H1 (cell line): ENCODE data around the gene PARD6B. TPM values are rescaled to one million over a fixed set of nuclear protein-coding genes. Genes with fewer than 3 reads are reported as not detected.
A peak's percentile ranks its signal among the peaks of the same experiment; 100 is the strongest.

Experiments used
- CTCF ChIA-PET: fragments of 300-600 bp; sonication (Branson Sonifier 250); formaldehyde crosslinking; loops from one replicate; lab custom pipeline; 2021; ENCODE audit not compliant: partially characterized antibody; lab: Charles Lee
- POLR2A ChIA-PET: fragments of 300-600 bp; sonication (Branson Sonifier 250); formaldehyde crosslinking; loops from one replicate; lab custom pipeline; 2021; ENCODE audit warnings: inconsistent platforms; ENCODE audit not compliant: partially characterized antibody; lab: Charles Lee
- DNase-seq, 2 experiments: peaks; one replicate each; pipeline versions ENCODE4 v3.0.0 to v3.0.0-alpha.2; 2010 to 2022; ENCODE audit warnings: low spot score in 2 of 2, low read depth in 1 of 2, mixed read lengths in 1 of 2
- FAIRE-seq: peaks from 2 replicates; lab custom pipeline; 2011; peaks lifted over from hg19 to GRCh38; lab: Jason Lieb, UNC
- H2AFZ ChIP-seq: 2 replicates; pipeline ENCODE4 v1.8.1; 2012; ENCODE audit warnings: low read length, inconsistent platforms
- H2AK5ac ChIP-seq: 2 replicates; pipeline ENCODE4 v1.6.1; 2013; ENCODE audit warnings: low read depth, low read length
- H2BK120ac ChIP-seq: replicated peaks from 2 replicates; pipeline ENCODE3; 2013; ENCODE audit warnings: low read depth, low read length, inconsistent platforms
- H2BK12ac ChIP-seq: 2 replicates; pipeline ENCODE4 v1.6.1; 2013; ENCODE audit warnings: low read depth, low read length
- H2BK15ac ChIP-seq: 2 replicates; pipeline ENCODE4 v1.6.1; 2013; ENCODE audit warnings: low read length
- H2BK20ac ChIP-seq: 2 replicates; pipeline ENCODE4 v1.6.1; 2013; ENCODE audit warnings: low read length
- H2BK5ac ChIP-seq: 2 replicates; pipeline ENCODE4 v1.6.1; 2013; ENCODE audit warnings: low read depth, low read length
- H3K14ac ChIP-seq: 2 replicates; pipeline ENCODE4 v1.6.1; 2013; ENCODE audit warnings: inconsistent platforms; ENCODE audit not compliant: insufficient read length
- H3K18ac ChIP-seq: 2 replicates; pipeline ENCODE4 v1.6.1; 2013; ENCODE audit warnings: low read length; ENCODE audit errors: extremely low read depth
- H3K23ac ChIP-seq: 2 replicates; pipeline ENCODE4 v1.6.1; 2013; ENCODE audit warnings: inconsistent platforms; ENCODE audit not compliant: insufficient read length
- H3K23me2 ChIP-seq: 2 replicates; pipeline ENCODE4 v1.6.1; 2013; ENCODE audit warnings: low read depth, low read length
- H3K27ac ChIP-seq: 2 replicates; pipeline ENCODE4 v1.6.1; 2011; ENCODE audit warnings: low read depth, low read length, inconsistent platforms
- H3K27me3 ChIP-seq, 4 experiments: replicated peaks in 1 of 4; 1 replicate in 1 of 4; 2 replicates in 3 of 4; pipeline versions ENCODE4 v1.6.1 to v1.8.1; 2011 to 2013; ENCODE audit warnings: low read length in 3 of 4, mild to moderate bottlenecking in 3 of 4, inconsistent platforms in 2 of 4, mixed read lengths in 2 of 4, moderate library complexity in 1 of 4; ENCODE audit not compliant: control insufficient read depth in 3 of 4, insufficient read depth in 3 of 4; ENCODE audit errors: extremely low read depth in 1 of 4
- H3K36me3 ChIP-seq, 4 experiments: 2 replicates each; pipeline versions ENCODE4 v1.6.1 to v1.8.1; 2011 to 2013; ENCODE audit warnings: mild to moderate bottlenecking in 4 of 4, low read length in 3 of 4, moderate library complexity in 2 of 4, control low read depth in 1 of 4, inconsistent platforms in 1 of 4; ENCODE audit not compliant: insufficient read depth in 4 of 4, control insufficient read depth in 2 of 4
- H3K4ac ChIP-seq: replicated peaks from 2 replicates; pipeline ENCODE3; 2013; ENCODE audit warnings: low read length, low read depth, mixed read lengths, inconsistent platforms; ENCODE audit not compliant: insufficient read length
- H3K4me1 ChIP-seq, 4 experiments: replicated peaks in 1 of 4; 1 replicate in 1 of 4; 2 replicates in 3 of 4; pipeline versions ENCODE4 v1.6.1 to v1.8.1; 2011 to 2013; ENCODE audit warnings: low read length in 3 of 4, inconsistent platforms in 2 of 4, mixed read lengths in 1 of 4; ENCODE audit not compliant: insufficient read depth in 4 of 4, control insufficient read depth in 3 of 4
- H3K4me2 ChIP-seq, 2 experiments: 2 replicates each; pipeline versions ENCODE4 v1.6.1 to v1.8.1; 2011 to 2013; ENCODE audit warnings: low read depth in 2 of 2, low read length in 2 of 2, control low read depth in 1 of 2, inconsistent platforms in 1 of 2, mild to moderate bottlenecking in 1 of 2; ENCODE audit not compliant: insufficient read depth in 1 of 2
- H3K4me3 ChIP-seq, 4 experiments: fragments of 200-600, 300-600 bp in 1 of 4; sonication (generic), shearing (Covaris generic), sonication (Bioruptor Twin) in 1 of 4; 2 replicates each; pipeline versions ENCODE4 v1.5.1 to v1.8.1; 2011 to 2016; ENCODE audit warnings: low read length in 4 of 4, low read depth in 3 of 4, control low read depth in 2 of 4, inconsistent platforms in 2 of 4, mild to moderate bottlenecking in 2 of 4, mixed read lengths in 1 of 4, moderate library complexity in 1 of 4; ENCODE audit not compliant: insufficient read depth in 2 of 4; ENCODE audit errors: extremely low read depth in 1 of 4
- H3K56ac ChIP-seq: replicated peaks from 2 replicates; pipeline ENCODE3; 2013; ENCODE audit warnings: low read depth, mild to moderate bottlenecking, mixed read lengths, low read length, inconsistent platforms; ENCODE audit not compliant: insufficient read length
- H3K79me1 ChIP-seq: 2 replicates; pipeline ENCODE4 v1.6.1; 2013; ENCODE audit warnings: low read depth, low read length, control low read depth
- H3K79me2 ChIP-seq, 2 experiments: 2 replicates each; pipeline versions ENCODE4 v1.6.1 to v1.8.1; 2012 to 2013; ENCODE audit warnings: low read length in 2 of 2, mild to moderate bottlenecking in 2 of 2, inconsistent platforms in 1 of 2; ENCODE audit not compliant: insufficient read depth in 2 of 2, control insufficient read depth in 1 of 2
- H3K9ac ChIP-seq, 4 experiments: replicated peaks in 1 of 4; 1 replicate in 1 of 4; 2 replicates in 3 of 4; pipeline versions ENCODE4 v1.6.1 to v1.8.1; 2011 to 2013; ENCODE audit warnings: low read depth in 3 of 4, low read length in 3 of 4, control low read depth in 2 of 4, mild to moderate bottlenecking in 2 of 4, moderate library complexity in 2 of 4, inconsistent platforms in 1 of 4; ENCODE audit errors: extremely low read depth in 1 of 4
- H3K9me3 ChIP-seq, 2 experiments: 2 replicates each; pipeline versions ENCODE4 v1.6.1 to v1.8.1; 2012 to 2013; ENCODE audit warnings: mild to moderate bottlenecking in 2 of 2, moderate library complexity in 2 of 2, control low read depth in 1 of 2, inconsistent platforms in 1 of 2, low read depth in 1 of 2, low read length in 1 of 2, mixed read lengths in 1 of 2; ENCODE audit not compliant: insufficient read depth in 2 of 2
- H4K20me1 ChIP-seq, 2 experiments: replicated peaks in 1 of 2; 2 replicates each; pipeline versions ENCODE3 to v1.8.1; 2011 to 2013; ENCODE audit warnings: inconsistent platforms in 2 of 2, low read length in 2 of 2, mild to moderate bottlenecking in 1 of 2; ENCODE audit not compliant: insufficient read depth in 2 of 2, control insufficient read depth in 1 of 2
- H4K5ac ChIP-seq: 2 replicates; pipeline ENCODE4 v1.6.1; 2013; ENCODE audit warnings: low read length, low read depth, mixed read lengths, inconsistent platforms; ENCODE audit not compliant: insufficient read length
- H4K8ac ChIP-seq: 2 replicates; pipeline ENCODE4 v1.8.0; 2013; ENCODE audit warnings: mild to moderate bottlenecking, moderate library complexity, low read length, inconsistent platforms; ENCODE audit not compliant: insufficient read depth; ENCODE audit errors: extremely low read depth
- H4K91ac ChIP-seq: replicated peaks from 2 replicates; pipeline ENCODE3; 2013; ENCODE audit warnings: low read length, mixed read lengths, inconsistent platforms; ENCODE audit not compliant: insufficient read length
- ASH2L ChIP-seq: fragments of 200-600, 300-600 bp; sonication (generic); IDR thresholded peaks from one replicate; pipeline ENCODE4 v1.7.1; 2017; ENCODE audit warnings: low read length
- EP300 ChIP-seq, 2 experiments: IDR thresholded peaks; 1 replicate in 1 of 2; 2 replicates in 1 of 2; pipeline ENCODE4 v1.6.1; 2011 to 2012; ENCODE audit warnings: low read depth in 2 of 2, low read length in 2 of 2, mild to moderate bottlenecking in 2 of 2, borderline replicate concordance in 1 of 2, inconsistent platforms in 1 of 2, moderate library complexity in 1 of 2
- HDAC2 ChIP-seq, 2 experiments: fragments of 300-600 bp in 1 of 2; sonication (generic) in 1 of 2; IDR thresholded peaks; 2 replicates each; pipeline ENCODE4 v1.6.1; 2011 to 2012; ENCODE audit warnings: low read depth in 2 of 2, low read length in 2 of 2, mild to moderate bottlenecking in 2 of 2, moderate library complexity in 2 of 2, borderline replicate concordance in 1 of 2, inconsistent platforms in 1 of 2
- KDM5A ChIP-seq: fragments of 200-600 bp; IDR thresholded peaks from 2 replicates; pipeline ENCODE4 v1.7.1; 2012; ENCODE audit warnings: mild to moderate bottlenecking, low read length, inconsistent platforms, mixed read lengths
- RBBP5 ChIP-seq: IDR thresholded peaks from 2 replicates; pipeline ENCODE4 v1.7.1; 2012; ENCODE audit warnings: low read depth, mild to moderate bottlenecking, inconsistent platforms, low read length, moderate library complexity, borderline replicate concordance
- SIX5 ChIP-seq: IDR thresholded peaks from 2 replicates; pipeline ENCODE4 v1.6.1; 2011; ENCODE audit warnings: mild to moderate bottlenecking, low read depth, low read length
- TEAD4 ChIP-seq: IDR thresholded peaks from 2 replicates; pipeline ENCODE4 v1.6.1; 2012; ENCODE audit warnings: low read depth, low read length, inconsistent platforms, mixed read lengths
- YY1 ChIP-seq: IDR thresholded peaks from 2 replicates; pipeline ENCODE4 v1.6.1; 2011; ENCODE audit warnings: low read depth, mild to moderate bottlenecking, low read length
- WGBS, 2 experiments: shearing (Covaris generic) in 1 of 2; methylation state at CpG; one replicate each; pipeline versions ENCODE4 v1.1.6 to v1.1.7; 2013 to 2015; ENCODE audit warnings: low lambda C conversion rate in 2 of 2, mixed read lengths in 2 of 2, inconsistent platforms in 1 of 2, low coverage in 1 of 2, missing lambda C conversion rate in 1 of 2; ENCODE audit not compliant: insufficient replicate concordance in 2 of 2, insufficient coverage in 1 of 2, insufficient read length in 1 of 2; ENCODE audit errors: extremely low coverage in 1 of 2, missing lambda C conversion rate in 1 of 2; 5-methylcytosine and 5-hydroxymethylcytosine counted together
- polyA plus RNA-seq, 7 experiments: library from polyadenylated mRNA; depleted of rRNA in 3 of 7; stranded (reverse) in 5 of 7; unstranded in 2 of 7; fragments of >200 nt in 5 of 7; fragments of 200-250 nt in 2 of 7; gene quantifications; 1 replicate in 5 of 7; 2 replicates in 1 of 7; 4 replicates in 1 of 7; pipeline versions ENCODE4 v1.2.1 to v1.2.3, GENCODE V29; 2011 to 2013; ENCODE audit warnings: missing spikeins in 2 of 7, mixed read lengths in 2 of 7
- total RNA-seq: library from RNA; stranded (reverse); fragmentation: NEBNext Ultra II Directional; extraction: Animal tissue kit (Norgen Biotek cat#: 25700); gene quantifications from 2 replicates; pipeline ENCODE4 v1.2.1, GENCODE V29; 2021
- TF ChIP-seq, protein P1 (sequence below), 3 experiments: IDR thresholded peaks; 1 replicate in 2 of 3; 2 replicates in 1 of 3; pipeline versions ENCODE4 v1.5.1 to v1.6.1; 2011; ENCODE audit warnings: low read length in 3 of 3, mild to moderate bottlenecking in 3 of 3, inconsistent platforms in 2 of 3, low read depth in 1 of 3, moderate library complexity in 1 of 3; ENCODE audit not compliant: insufficient read depth in 1 of 3; ENCODE audit errors: control extremely low read depth in 1 of 3

PARD6B gene
- total and polyA plus RNA-seq, 2 of the 8 experiments (the other 6 are each of a cell fraction or from before 2014, with no cell fraction given), result 5.2 to 34.1 TPM

DNA sequence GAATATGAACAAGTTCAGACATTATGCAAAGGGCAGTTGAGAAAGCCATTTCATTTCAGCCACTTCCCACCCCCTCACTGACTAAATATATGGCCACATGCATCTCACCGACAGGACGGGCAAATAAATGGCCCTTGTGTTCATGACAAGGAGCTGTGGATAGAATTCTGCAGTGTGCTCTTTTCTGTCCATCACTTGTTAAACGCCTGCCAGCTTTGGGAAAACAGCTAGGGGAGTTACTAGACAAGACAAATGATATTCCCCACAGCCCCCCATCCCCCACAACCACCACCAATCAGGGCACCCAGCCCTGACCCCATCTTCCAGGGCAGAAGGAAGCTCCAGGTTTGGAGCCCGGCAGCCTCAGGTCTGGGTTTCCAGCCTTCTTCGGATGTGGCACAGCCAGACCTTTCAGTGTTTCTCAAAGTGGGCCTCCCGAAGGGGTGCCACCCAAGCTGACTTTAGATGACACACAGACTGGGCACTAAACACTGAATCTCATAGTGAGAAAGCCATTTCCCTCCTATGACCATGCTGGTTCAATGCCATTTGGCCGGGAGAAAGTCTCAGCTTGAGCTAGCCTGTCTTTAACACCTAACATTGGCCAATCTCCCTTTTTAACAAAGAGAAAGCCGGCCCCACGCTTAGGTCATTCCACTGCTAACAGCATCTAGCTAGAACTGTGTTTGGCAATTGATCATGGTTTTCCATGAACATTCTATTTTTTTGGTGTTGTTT is 36.1 kb upstream of the PARD6B start:
- Histone ChIP-seq H3K9me3 (no peaks in the 10 kb centered on the region), H3K23me2 (peaks cover 19% of the 10 kb centered on the region), H4K5ac (no peak overlapping the region), H3K4me3 (no peak overlapping the region), H3K27ac (no peak overlapping the region), H2BK12ac (peak overlapping the region; percentile 39; the same call in 1 of the 2 replicates), H2AFZ (no peak overlapping the region), H3K4me2 (no peak overlapping the region), H2BK15ac (no peak overlapping the region), H3K9ac (no peak overlapping the region), H4K20me1 (no peaks in the 10 kb centered on the region), H3K18ac (no peak overlapping the region), H2BK20ac (0 out of 2 replicates have a peak overlapping the region, but pooled peaks have one; percentile 72), H2BK5ac (peak overlapping the region; percentile 60; the same call in 1 of the 2 replicates), H3K23ac (no peak overlapping the region), H3K79me2 (no peaks in the 10 kb centered on the region), H3K4me1 (peaks cover 12 to 16% (median 13%) of the 10 kb centered on the region in 4 experiments), H3K14ac (no peak overlapping the region), H3K79me1 (no peaks in the 10 kb centered on the region), H2AK5ac (no peak overlapping the region), H2BK120ac (no peak overlapping the region), H3K36me3 (no peaks in the 10 kb centered on the region), H3K4ac (no peak overlapping the region), H3K56ac (no peak overlapping the region), H4K91ac (no peak overlapping the region), H4K8ac (no peak overlapping the region; the same call in 1 of the 2 replicates), H3K27me3 (0 out of 7 replicates have a peak, but pooled peaks cover 0 to 1% (median 0%) of the 10 kb centered on the region in 4 experiments)
- ChIA-PET CTCF (interaction anchor here (0.8 to 2.5 kb wide), 10 partner anchors 10 to 79 kb away, joined by 3 to 14 read pairs (median 4); no protein-coding TSS in a partner anchor), POLR2A (interaction anchor here (1.5 kb wide), 1 partner anchor 23 kb away, joined by 3 read pairs; no protein-coding TSS in a partner anchor)
- FAIRE-seq, result no peak
- DNase-seq, result no peak
- WGBS, 2 experiments, result 83% methylated on average over 9 of the region's 9 CpGs; no CpG with 5 or more reads in 1 of the 2 experiments
- TF ChIP-seq, protein P1, sequence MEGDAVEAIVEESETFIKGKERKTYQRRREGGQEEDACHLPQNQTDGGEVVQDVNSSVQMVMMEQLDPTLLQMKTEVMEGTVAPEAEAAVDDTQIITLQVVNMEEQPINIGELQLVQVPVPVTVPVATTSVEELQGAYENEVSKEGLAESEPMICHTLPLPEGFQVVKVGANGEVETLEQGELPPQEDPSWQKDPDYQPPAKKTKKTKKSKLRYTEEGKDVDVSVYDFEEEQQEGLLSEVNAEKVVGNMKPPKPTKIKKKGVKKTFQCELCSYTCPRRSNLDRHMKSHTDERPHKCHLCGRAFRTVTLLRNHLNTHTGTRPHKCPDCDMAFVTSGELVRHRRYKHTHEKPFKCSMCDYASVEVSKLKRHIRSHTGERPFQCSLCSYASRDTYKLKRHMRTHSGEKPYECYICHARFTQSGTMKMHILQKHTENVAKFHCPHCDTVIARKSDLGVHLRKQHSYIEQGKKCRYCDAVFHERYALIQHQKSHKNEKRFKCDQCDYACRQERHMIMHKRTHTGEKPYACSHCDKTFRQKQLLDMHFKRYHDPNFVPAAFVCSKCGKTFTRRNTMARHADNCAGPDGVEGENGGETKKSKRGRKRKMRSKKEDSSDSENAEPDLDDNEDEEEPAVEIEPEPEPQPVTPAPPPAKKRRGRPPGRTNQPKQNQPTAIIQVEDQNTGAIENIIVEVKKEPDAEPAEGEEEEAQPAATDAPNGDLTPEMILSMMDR (IDR thresholded peaks at IDR 0.05; ENCODE audit: control extremely low read depth in 1 of 3, insufficient read depth in 1 of 3, low read depth in 1 of 3, low read length in 3 of 3), result no peak
- TF ChIP-seq ASH2L (no peak), TEAD4 (no peak), SIX5 (no peak), HDAC2 (IDR thresholded peaks at IDR 0.05; ENCODE audit: borderline replicate concordance in 1 of 2, low read depth in 2 of 2, low read length in 2 of 2) (no peak), EP300 (IDR thresholded peaks at IDR 0.05; ENCODE audit: borderline replicate concordance in 1 of 2, low read depth in 2 of 2, low read length in 2 of 2) (no peak), RBBP5 (no peak), KDM5A (no peak), YY1 (no peak)
